LNCAP (cell line): Measurements from ENCODE around the gene PAM16.

Experiments
- CTCF ChIP-seq: fragments of 450-650 bp; IDR thresholded peaks from 2 replicates; pipeline ENCODE4 v1.5.1; 2017; ENCODE audit warnings: mild to moderate bottlenecking

PAM16 gene

GRCh38 chr16:4313563-4314531 lies 37.3 kb downstream of the PAM16 start:
- peak; percentile 29; the same call in 1 of the 2 replicates for TF ChIP-seq CTCF

GRCh38 chr16:4309833-4310266 lies 41.3 kb downstream of the PAM16 start:
- no peak for TF ChIP-seq CTCF

- TF ChIP-seq CTCF = no peak
Measured at GRCh38 chr16:4309102-4309832, 41.9 kb downstream of the PAM16 start.

- no peak for TF ChIP-seq CTCF
Measured at GRCh38 chr16:4307215-4308037, 43.7 kb downstream of the PAM16 start.

- no peak for TF ChIP-seq CTCF
Measured at GRCh38 chr16:4306470-4307214, 44.5 kb downstream of the PAM16 start.

GRCh38 chr16:4303973-4304372 lies 47.1 kb downstream of the PAM16 start:
- TF ChIP-seq CTCF = no peak

- no peak for TF ChIP-seq CTCF
Measured at GRCh38 chr16:4301968-4302367, 49.2 kb downstream of the PAM16 start.
